Parathyroid adenoma (tissue), 2 donors: ENCODE data around the gene AHDC1.

Experiments used
- H2AFZ ChIP-seq: fragments of 300-600 bp; sonication (generic); one replicate; pipeline ENCODE4 v1.7.0; 2017; ENCODE audit warnings: antibody characterized with exemption, mild to moderate bottlenecking
- H3K27ac ChIP-seq: fragments of 300-600 bp; sonication (generic); one replicate; pipeline ENCODE4 v1.7.0; 2017
- H3K27me3 ChIP-seq: fragments of 300-600 bp; sonication (generic); one replicate; pipeline ENCODE4 v1.7.0; 2017; ENCODE audit warnings: low read length; ENCODE audit not compliant: control insufficient read depth, insufficient read depth
- H3K36me3 ChIP-seq: fragments of 300-600 bp; sonication (generic); one replicate; pipeline ENCODE4 v1.7.0; 2017; ENCODE audit warnings: low read length; ENCODE audit not compliant: control insufficient read depth, insufficient read depth
- H3K4me1 ChIP-seq: fragments of 300-600 bp; sonication (generic); one replicate; pipeline ENCODE4 v1.7.0; 2017; ENCODE audit warnings: control low read depth
- H3K4me2 ChIP-seq: fragments of 300-600 bp; sonication (generic); one replicate; pipeline ENCODE4 v1.7.0; 2017; ENCODE audit warnings: low read length
- H3K4me3 ChIP-seq: fragments of 300-600 bp; sonication (generic); one replicate; pipeline ENCODE4 v1.7.0; 2017; ENCODE audit warnings: low read depth, low read length
- H3K79me2 ChIP-seq: fragments of 300-600 bp; sonication (generic); one replicate; pipeline ENCODE4 v1.7.0; 2017; ENCODE audit warnings: control low read depth
- H3K9ac ChIP-seq: fragments of 300-600 bp; sonication (generic); one replicate; pipeline ENCODE4 v1.7.0; 2017; ENCODE audit warnings: mild to moderate bottlenecking
- H3K9me3 ChIP-seq: fragments of 300-600 bp; sonication (generic); one replicate; pipeline ENCODE4 v1.7.0; 2017; ENCODE audit warnings: low read length; ENCODE audit not compliant: control insufficient read depth
- CTCF ChIP-seq: fragments of 300-600 bp; sonication (generic); IDR thresholded peaks from one replicate; pipeline ENCODE4 v1.7.0; 2017; ENCODE audit warnings: antibody characterized with exemption, mild to moderate bottlenecking
- donor health status: primary hyperparathyroidism.

Gene AHDC1

GRCh38 chr1:27597516-27598294 lies 6.2 kb downstream of the AHDC1 start:
- H3K36me3 ChIP-seq: no peaks in the 10 kb centered on the region
- no peaks in the 10 kb centered on the region for H3K4me1 ChIP-seq
- H3K27ac ChIP-seq: no peak overlapping the region
- H2AFZ ChIP-seq: no peak overlapping the region
- no peaks in the 10 kb centered on the region for H3K27me3 ChIP-seq
- TF ChIP-seq CTCF: no peak
- H3K9me3 ChIP-seq: no peaks in the 10 kb centered on the region
- peaks cover 31% of the 10 kb centered on the region for H3K79me2 ChIP-seq
- no peak overlapping the region for H3K4me3 ChIP-seq
- no peak overlapping the region for H3K4me2 ChIP-seq
- H3K9ac ChIP-seq: no peak overlapping the region

- H3K9me3 ChIP-seq: no peaks in the 10 kb centered on the region
Observed at GRCh38 chr1:27596986-27597385, 7.0 kb downstream of the AHDC1 start.

GRCh38 chr1:27596261-27596660 lies 7.7 kb downstream of the AHDC1 start:
- H3K79me2 ChIP-seq: peaks cover 33% of the 10 kb centered on the region
- no peaks in the 10 kb centered on the region for H3K9me3 ChIP-seq
- H2AFZ ChIP-seq: no peak overlapping the region
- no peaks in the 10 kb centered on the region for H3K27me3 ChIP-seq
- H3K4me2 ChIP-seq: no peak overlapping the region
- H3K9ac ChIP-seq: no peak overlapping the region
- TF ChIP-seq CTCF: no peak
- no peaks in the 10 kb centered on the region for H3K4me1 ChIP-seq
- H3K4me3 ChIP-seq: no peak overlapping the region
- no peak overlapping the region for H3K27ac ChIP-seq
- H3K36me3 ChIP-seq: no peaks in the 10 kb centered on the region

More at GRCh38 chr1:27596986-27597385, 7.0 kb downstream of the AHDC1 start:
- Histone ChIP-seq H3K27ac (no peak overlapping the region), H2AFZ (no peak overlapping the region), H3K9ac (no peak overlapping the region), H3K27me3 (no peaks in the 10 kb centered on the region), H3K36me3 (no peaks in the 10 kb centered on the region), H3K4me1 (no peaks in the 10 kb centered on the region), H3K4me3 (no peak overlapping the region), H3K4me2 (no peak overlapping the region), H3K79me2 (peaks cover 32% of the 10 kb centered on the region)
- TF ChIP-seq CTCF: no peak

GRCh38 chr1:27595597-27595996 lies 8.3 kb downstream of the AHDC1 start:
- Histone ChIP-seq H3K4me2 (no peak overlapping the region), H3K27me3 (no peaks in the 10 kb centered on the region), H3K9ac (no peak overlapping the region), H3K9me3 (no peaks in the 10 kb centered on the region), H3K4me3 (no peak overlapping the region), H3K36me3 (no peaks in the 10 kb centered on the region), H2AFZ (no peak overlapping the region), H3K27ac (no peak overlapping the region), H3K4me1 (peaks cover 1% of the 10 kb centered on the region), H3K79me2 (peaks cover 36% of the 10 kb centered on the region)
- TF ChIP-seq CTCF: no peak
